ENCODE results near the gene PANK1. TPM values are rescaled to one million over a fixed set of nuclear protein-coding genes. Genes with fewer than 3 reads are reported as not detected.

The PANK1 gene
- total RNA-seq, 1 experiment from 2014 or later: 33.2 TPM

- H3K27ac ChIP-seq (ENCODE audit: insufficient read length, low read depth, low read length): no peak overlapping the region
Measured at GRCh38 chr10:89625041-89625765, 19.8 kb downstream of the PANK1 start.

More at GRCh38 chr10:89625041-89625765, 19.8 kb downstream of the PANK1 start:
- H3K9me3 ChIP-seq (ENCODE audit: control insufficient read depth, low read depth, low read length): peaks cover 7% of the 10 kb centered on the region
- Mint-ChIP-seq H3K27me3 (ENCODE audit: low read depth) (no peaks in the 10 kb centered on the region; the same call in 1 of the 2 replicates), H3K27ac (peak overlapping the region in 2 of 3 experiments; percentile 16 to 31; a peak in 2 of 7 replicates), H3K36me3 (ENCODE audit: insufficient read depth in 1 of 3, low read depth in 3 of 3) (peaks cover 30 to 35% (median 32%) of the 10 kb centered on the region in 3 experiments), H3K9me3 (peaks cover 25 to 27% of the 10 kb centered on the region in 2 experiments), H3K4me3 (no peak overlapping the region), H3K4me1 (peaks cover 11 to 12% of the 10 kb centered on the region in 2 experiments; a peak in 3 of 4 replicates)
- no peak for DNase-seq
- H3K18ac ChIP-seq (ENCODE audit: insufficient read length, low read depth, low read length): no peak overlapping the region
- no peak overlapping the region for H4K91ac ChIP-seq (ENCODE audit: insufficient read length, low read depth, low read length)
- no peak overlapping the region for H3K23ac ChIP-seq (ENCODE audit: insufficient read length, low read depth, low read length)
- no peak overlapping the region for H4K8ac ChIP-seq (replicated peaks; ENCODE audit: insufficient read length, low read depth, low read length)
- no peak overlapping the region for H2BK120ac ChIP-seq (ENCODE audit: low read depth, low read length, poor library complexity, severe bottlenecking)
- H3K14ac ChIP-seq (ENCODE audit: insufficient read depth, low read length): no peak overlapping the region
- H3K4me1 ChIP-seq (ENCODE audit: insufficient read depth, low read length): peaks cover 3% of the 10 kb centered on the region; the same call in 1 of the 2 replicates
- no peak overlapping the region for H4K5ac ChIP-seq (ENCODE audit: insufficient read length, low read depth, low read length)
- no peak overlapping the region for H3T11ph ChIP-seq (ENCODE audit: low read length)
- H3K23me2 ChIP-seq (ENCODE audit: insufficient read length, low read depth, low read length, poor library complexity, severe bottlenecking): no peaks in the 10 kb centered on the region
- no peak overlapping the region for H3K4me2 ChIP-seq (ENCODE audit: insufficient read depth, insufficient read length, low read length)
- H3K56ac ChIP-seq (ENCODE audit: insufficient read length, low read depth, low read length): no peak overlapping the region
- H2AK5ac ChIP-seq (ENCODE audit: insufficient read length, low read length): no peak overlapping the region
- H3K9ac ChIP-seq (ENCODE audit: extremely low read depth, insufficient read length, low read length): no peak overlapping the region
- H3K27me3 ChIP-seq (ENCODE audit: insufficient read depth, low read length): no peaks in the 10 kb centered on the region
- no peak for TF ChIP-seq CTCF (conservative IDR thresholded peaks at IDR 0.05)
- H2BK5ac ChIP-seq (ENCODE audit: insufficient read length, low read length): no peak overlapping the region
- H2BK20ac ChIP-seq (ENCODE audit: low read depth, low read length, poor library complexity, severe bottlenecking): no peak overlapping the region
- H3K79me1 ChIP-seq (ENCODE audit: insufficient read depth, low read depth, low read length, poor library complexity, severe bottlenecking): peaks cover 2% of the 10 kb centered on the region
- no peak overlapping the region for H3K4ac ChIP-seq (ENCODE audit: low read depth, low read length)
- H3K79me2 ChIP-seq (ENCODE audit: insufficient read depth, low read length): peaks cover 16% of the 10 kb centered on the region; the same call in 1 of the 2 replicates
- no peak overlapping the region for H2AFZ ChIP-seq (ENCODE audit: low read length)
- H2BK12ac ChIP-seq (ENCODE audit: insufficient read length, low read depth, low read length): no peak overlapping the region
- H2BK15ac ChIP-seq (ENCODE audit: low read depth, low read length): no peak overlapping the region
- no peaks in the 10 kb centered on the region for H4K20me1 ChIP-seq (ENCODE audit: control insufficient read depth, insufficient read depth, insufficient read length)
- no CpG with 5 or more reads among the region's 4 CpGs for WGBS (ENCODE audit: extremely low coverage, insufficient read length, low lambda C conversion rate)

Data from H9 (cell line).